GM21526 (cell line): ENCODE data around the gene TACC2.
"Not testable (repeated sequence)": the region's sequence is repeated elsewhere in the genome, so short reads cannot be mapped to it uniquely, and the experiment has no call there.

ENCODE experiments used
- ATAC-seq: cut with Tn5 transposase; IDR thresholded peaks from one replicate; pipeline ENCODE4 v1.9.1; 2021; ENCODE audit warnings: moderate library complexity; ENCODE audit not compliant: unreplicated experiment, low FRiP score

TACC2 gene

DNA sequence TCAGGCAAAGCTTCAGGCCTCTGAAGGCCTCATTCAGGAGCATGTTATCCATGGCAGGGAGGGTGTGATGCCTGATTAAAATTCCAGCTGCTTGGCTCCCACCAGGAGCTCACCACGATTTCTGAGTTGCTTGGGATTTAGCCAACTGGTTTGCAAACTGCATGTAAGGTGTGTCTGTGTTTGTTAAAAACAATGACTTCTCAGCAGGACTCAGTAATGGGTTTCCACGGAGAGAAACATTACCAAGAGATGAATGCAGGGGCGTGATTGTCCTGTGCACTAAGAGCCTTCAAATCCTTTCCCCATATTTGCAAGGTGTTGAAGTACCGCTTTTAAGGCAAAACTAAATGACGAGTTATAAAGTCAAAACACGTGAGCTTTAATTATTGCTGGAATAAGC lies 193.3 kb downstream of the TACC2 start:
- no peak for ATAC-seq

DNA sequence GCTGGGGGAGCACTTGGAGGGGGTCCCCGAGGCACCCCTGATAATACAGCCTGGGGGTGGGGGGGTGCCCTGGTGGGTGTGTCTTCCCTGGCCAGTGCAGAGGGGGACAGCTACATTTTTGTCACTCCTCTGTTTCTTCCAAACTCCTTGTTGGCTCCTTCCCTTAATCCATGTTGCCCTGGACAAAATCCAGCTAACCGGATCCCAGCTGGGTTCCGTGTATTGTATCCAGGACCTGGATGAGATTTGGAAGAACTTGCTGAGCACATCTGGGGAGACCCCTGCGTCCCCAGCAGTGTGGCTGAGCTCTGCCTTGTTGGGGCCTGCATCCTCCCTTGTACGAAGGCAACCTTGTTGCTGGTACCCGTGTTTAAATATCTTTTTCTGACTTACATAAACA lies 195.3 kb downstream of the TACC2 start:
- no peak for ATAC-seq

DNA sequence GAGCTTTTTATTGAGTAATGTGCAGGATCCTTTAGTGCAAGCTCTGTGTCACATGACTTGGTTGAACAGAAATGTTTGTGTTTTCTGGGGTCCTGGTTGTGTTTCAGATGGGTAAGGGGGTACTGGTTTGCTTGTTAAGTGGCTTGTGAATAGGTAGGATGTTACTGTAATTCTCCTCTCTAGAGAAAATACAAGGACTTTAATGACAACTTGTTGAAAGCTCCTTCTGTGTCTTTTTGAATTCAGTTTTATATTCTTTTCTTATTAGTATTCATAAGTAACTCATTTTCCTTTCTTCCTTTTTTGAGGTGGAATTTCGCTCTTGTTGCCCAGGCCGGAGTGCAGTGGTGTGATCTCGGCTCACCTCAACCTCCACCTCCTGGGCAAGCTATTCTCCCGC lies 196.7 kb downstream of the TACC2 start:
- no peak for ATAC-seq

DNA sequence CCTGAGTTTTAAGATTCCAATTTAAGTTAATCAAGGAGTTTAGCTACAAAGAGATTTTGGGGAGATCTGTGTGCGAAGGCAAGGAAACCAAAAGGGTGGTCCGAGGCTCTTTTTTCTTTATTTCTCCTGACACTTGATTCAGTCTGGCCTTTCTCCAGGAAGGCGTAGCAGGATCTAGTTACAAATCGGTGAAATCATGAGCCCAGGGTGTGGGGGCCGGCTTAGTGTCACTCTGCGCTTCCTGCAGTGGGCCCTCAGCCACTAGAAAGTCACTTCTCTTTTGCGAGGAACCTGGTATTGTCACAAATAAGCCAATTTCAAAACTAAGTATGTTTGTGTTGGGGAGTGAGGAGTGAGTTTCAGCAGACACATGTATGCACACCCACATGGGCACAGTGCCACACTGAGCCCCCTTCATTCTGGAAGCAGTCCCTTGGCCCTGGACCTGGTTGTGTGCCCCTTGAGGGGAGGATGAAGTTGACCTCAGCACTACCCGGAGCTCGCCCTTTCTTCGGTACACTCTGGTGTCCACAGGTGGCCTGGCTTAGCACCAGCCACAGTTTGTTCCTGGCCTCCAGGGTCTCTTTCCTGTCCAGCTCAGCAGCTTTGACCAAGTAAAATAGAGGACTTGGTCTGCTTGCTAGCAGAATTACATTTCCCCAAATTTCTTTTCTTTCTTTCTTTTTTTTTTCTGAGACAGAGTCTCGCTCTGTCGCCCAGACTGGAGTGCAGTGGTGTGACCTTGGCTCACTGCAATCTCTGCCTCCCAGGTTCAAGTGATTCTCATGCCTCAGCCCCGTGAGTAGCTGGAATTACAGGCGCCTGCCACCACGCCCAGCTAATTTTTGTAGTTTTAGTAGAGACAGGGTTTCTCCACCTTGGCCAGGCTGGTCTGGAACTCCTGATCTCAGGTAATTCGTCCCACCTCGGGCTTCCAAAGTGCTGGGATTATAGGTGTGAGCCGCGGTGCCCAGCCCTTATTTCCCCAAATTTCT lies 198.2 kb downstream of the TACC2 start:
- ATAC-seq = no peak

DNA sequence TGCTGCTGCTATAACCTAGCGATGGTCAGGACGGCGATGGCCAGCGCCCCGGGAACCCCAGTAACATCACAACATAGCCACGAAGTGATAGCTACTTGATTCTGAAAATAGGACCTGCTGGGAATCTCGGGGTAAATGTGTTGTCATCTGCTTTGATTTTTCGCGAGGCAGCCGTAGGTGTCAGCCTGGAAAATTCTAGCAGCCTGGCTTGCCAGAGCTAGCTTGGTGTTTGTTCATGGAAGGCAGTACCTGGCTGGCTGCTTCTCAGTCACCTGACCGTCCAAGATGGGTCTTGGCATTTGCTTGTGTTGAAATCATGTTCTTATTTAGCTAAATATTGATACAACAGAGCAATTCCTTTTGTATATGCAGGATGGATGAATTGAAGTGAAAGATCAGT lies 199.7 kb downstream of the TACC2 start:
- no peak for ATAC-seq

DNA sequence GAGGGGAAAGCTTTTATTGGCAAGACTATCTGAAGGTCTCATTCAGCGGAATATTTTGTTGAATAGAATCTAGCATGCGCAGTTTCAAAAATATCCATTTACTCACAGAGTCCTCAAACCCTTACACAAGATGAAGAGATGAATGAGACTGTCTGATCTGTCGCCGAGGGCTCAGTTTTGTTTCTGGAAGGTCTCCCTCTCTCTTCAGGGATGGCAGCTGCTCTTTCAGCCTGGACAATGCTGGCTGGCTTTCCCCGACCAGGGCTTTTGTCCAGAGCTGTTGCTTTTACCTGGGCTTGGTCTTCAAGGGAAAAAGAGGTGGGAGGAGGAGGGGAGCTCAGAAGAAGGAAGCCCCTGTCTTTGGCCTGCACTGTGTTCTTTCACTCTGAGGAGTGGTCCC lies 200.2 kb downstream of the TACC2 start:
- ATAC-seq = no peak

- ATAC-seq = no peak
Observed at GRCh38 chr10:122190176-122190943, 201.4 kb downstream of the TACC2 start.

DNA sequence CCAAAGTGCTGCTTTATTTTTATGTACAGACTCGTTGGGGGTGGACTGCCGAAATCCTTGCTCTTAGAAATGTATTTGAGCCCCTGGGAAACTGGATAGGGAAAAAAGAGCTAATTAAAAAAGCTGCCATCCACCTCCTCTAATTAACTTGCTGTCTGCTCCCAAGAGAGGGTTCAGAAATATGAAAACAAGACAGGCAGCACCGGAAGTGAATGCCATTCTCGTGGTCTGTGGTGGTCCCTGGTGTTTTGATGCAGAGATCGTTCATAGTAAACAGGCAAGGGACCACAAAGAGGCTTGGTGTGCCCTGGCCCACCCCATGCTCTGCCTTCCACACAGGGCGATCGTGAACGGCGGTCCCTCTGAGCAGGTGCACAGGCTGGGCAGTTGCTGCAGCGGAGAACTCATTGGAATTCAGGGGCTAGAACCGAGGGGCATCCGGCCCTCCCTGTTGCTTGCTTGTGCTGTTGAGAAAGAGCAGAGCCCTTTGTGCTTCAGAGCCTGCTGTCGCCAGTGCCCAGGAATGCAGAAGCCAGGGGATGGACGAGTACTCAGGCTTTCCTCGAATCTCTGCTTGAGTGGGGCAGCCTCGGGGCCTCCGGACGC lies 203.1 kb downstream of the TACC2 start:
- no peak for ATAC-seq

DNA sequence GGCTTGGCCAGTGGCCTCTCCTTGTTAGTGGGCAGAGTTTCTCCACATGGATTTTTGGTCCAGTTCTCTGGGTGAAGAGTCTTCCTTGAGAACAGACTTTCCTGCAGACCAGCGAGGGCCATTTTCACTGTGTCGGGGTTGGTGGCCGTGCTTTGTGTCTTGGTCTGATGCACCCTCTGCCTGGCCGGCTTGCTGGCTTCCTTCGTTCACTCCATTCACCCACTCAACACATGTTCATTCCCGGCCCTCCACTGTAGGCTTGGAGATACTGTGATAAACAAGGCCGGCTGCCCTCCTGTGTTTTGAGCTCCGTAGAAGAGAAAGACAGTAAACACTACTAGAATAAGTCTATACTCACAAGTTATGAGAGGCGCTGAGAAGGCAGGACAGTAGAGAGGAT lies 205.3 kb downstream of the TACC2 start:
- no peak for ATAC-seq

- ATAC-seq = no peak
Observed at GRCh38 chr10:122196218-122196617, 207.3 kb downstream of the TACC2 start.

DNA sequence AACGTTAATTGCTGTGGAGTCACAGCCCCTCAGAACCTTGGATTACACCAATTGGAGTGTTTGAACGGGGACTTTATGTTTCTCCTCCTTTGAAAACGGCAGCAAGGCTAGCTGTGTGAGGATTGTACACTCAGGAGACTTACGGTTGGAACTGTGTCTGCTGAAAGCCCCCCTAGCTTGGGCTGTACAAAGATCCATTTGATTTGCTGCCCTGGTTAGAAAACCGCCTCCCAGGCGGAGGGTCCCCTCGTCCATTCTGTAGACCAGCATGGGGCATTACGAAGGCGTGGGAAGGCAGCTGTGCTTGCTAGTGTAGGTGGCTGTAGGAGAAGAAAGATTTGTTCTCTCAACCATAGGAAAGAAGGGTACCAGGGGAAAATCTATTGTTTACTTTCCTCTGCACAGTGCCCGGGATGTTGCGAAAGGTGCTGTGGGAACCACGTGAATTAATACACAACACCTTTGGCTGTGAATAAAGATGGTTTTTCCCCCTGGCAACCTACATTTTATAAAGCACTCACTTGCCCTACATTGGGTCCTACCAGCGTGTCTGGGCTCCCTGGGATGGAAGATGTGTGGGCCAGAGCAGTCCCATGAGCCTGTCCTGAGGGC lies 208.8 kb downstream of the TACC2 start:
- ATAC-seq = no peak

- ATAC-seq = no peak
Observed at GRCh38 chr10:122198631-122199030, 209.7 kb downstream of the TACC2 start.

GRCh38 chr10:122199070-122199469 lies 210.1 kb downstream of the TACC2 start:
- ATAC-seq = no peak

- ATAC-seq = no peak
Observed at GRCh38 chr10:122199689-122200088, 210.7 kb downstream of the TACC2 start.

DNA sequence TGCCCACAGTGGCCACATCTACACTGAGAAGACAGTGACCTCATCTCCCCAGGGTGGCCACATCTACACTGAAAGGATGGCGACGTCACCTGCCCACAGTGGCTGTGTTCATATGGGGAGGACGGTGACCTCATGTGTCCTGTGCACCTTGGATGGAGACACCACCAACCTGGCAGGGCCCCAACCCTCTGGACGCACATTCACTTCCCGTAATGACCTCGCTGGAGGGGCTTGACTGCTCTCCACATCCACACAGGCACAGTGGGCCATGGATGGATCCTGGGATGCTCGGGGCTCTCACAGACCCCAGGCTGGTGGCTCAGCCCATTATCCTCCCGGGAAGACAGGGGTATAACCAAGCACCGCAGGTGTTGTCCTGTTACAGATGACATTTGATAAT lies 212.4 kb downstream of the TACC2 start:
- no peak for ATAC-seq

- ATAC-seq = not testable (repeated sequence)
Observed at GRCh38 chr10:122203180-122203579, 214.2 kb downstream of the TACC2 start.

GRCh38 chr10:122204691-122205489 lies 215.9 kb downstream of the TACC2 start:
- ATAC-seq = no peak

- no peak for ATAC-seq
Observed at GRCh38 chr10:122206471-122207065, 217.6 kb downstream of the TACC2 start.

DNA sequence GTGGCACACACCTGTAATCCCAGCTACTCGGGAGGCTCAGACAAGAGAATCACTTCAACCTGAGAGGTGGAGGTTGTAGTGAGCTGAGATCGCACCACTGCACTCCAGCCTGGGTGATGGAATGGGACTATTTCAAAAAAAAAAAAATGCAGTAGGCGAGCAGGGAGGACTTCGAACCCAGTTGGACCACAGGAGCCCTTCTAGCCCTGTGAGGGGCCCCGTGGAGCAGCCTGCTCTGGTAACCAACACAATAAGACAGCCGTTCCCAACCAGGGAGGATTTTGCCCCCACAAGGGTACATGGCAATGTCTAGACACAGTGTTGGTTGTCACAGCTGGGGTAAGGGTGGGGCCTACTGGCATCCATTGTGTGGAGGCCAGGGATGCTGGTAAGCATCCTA lies 218.2 kb downstream of the TACC2 start:
- ATAC-seq = no peak

DNA sequence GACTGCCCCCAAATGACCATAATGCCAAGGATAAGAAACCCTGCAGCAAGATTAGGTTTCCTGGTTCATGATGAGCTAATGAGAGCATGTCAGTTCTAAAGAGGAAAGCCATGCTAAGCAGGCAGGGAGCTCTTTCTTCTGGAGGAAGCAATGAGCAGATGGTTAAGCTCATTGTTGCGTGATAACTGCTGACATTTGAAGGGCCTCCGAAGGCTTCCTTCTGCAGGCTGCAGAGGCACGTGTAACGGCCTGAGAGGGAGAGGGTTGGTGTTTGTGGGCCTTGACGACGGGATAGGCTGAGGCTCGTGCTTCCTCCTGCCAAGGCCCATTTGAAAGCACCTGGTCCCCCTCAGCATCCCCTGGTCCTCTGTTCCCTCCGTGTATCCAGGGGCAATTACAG lies 218.6 kb downstream of the TACC2 start:
- ATAC-seq = no peak
